Measurements from ENCODE around the gene DOCK9. TPM values are rescaled to one million over a fixed set of nuclear protein-coding genes. Genes with fewer than 3 reads are reported as not detected.

The DOCK9 gene
- total RNA-seq, 1 experiment from 2014 or later = 36.6 TPM

GRCh38 chr13:98955336-98955735 is 22.5 kb downstream of the DOCK9 start (continued):
- TF ChIP-seq IRF1 (CRISPR knock-in tag; IDR thresholded peaks at IDR 0.05) = no peak
- no peak for TF ChIP-seq SP1 (CRISPR knock-in tag; conservative IDR thresholded peaks at IDR 0.05)
- no peak for TF ChIP-seq SMAD3 (CRISPR knock-in tag; IDR thresholded peaks at IDR 0.05; ENCODE audit: borderline replicate concordance)
- TF ChIP-seq MYBL2 (CRISPR knock-in tag; IDR thresholded peaks at IDR 0.05) = no peak
- no peak for TF ChIP-seq FOXP1 (CRISPR knock-in tag; IDR thresholded peaks at IDR 0.05; ENCODE audit: borderline replicate concordance)
- TF ChIP-seq OVOL2 (CRISPR knock-in tag; IDR thresholded peaks at IDR 0.05; ENCODE audit: borderline replicate concordance) = no peak

GRCh38 chr13:98954313-98954712 is 23.6 kb downstream of the DOCK9 start:
- H3K27me3 Mint-ChIP-seq (ENCODE audit: low read depth) = no peaks in the 10 kb centered on the region
- POLR2A ChIA-PET = no interaction called here
- H3K9me3 Mint-ChIP-seq = peaks cover 3% of the 10 kb centered on the region; the same call in 1 of the 2 replicates
- no peak for DNase-seq (ENCODE audit: low spot score)
- peak overlapping the region; percentile 28; the same call in 1 of the 2 replicates for H3K27ac Mint-ChIP-seq
- peaks cover 13% of the 10 kb centered on the region for H3K4me1 Mint-ChIP-seq
- H3K4me3 Mint-ChIP-seq = no peak overlapping the region
- ATAC-seq = peak; percentile 91
- TF ChIP-seq ZNF281 (CRISPR knock-in tag; IDR thresholded peaks at IDR 0.05) (no peak), ZNF423 (CRISPR knock-in tag; IDR thresholded peaks at IDR 0.05) (peak; percentile 70; the same call in 1 of the 2 replicates)
- no peaks in the 10 kb centered on the region for H3K36me3 Mint-ChIP-seq
- CTCF ChIA-PET = interaction anchor here (0.9 to 1.4 kb wide), 3 partner anchors 31 to 80 kb away, joined by 3 to 4 read pairs (median 4); no protein-coding TSS in a partner anchor

- ATAC-seq (no peak), DNase-seq (ENCODE audit: low spot score) (no peak)
- peaks cover 3% of the 10 kb centered on the region; the same call in 1 of the 2 replicates for H3K9me3 Mint-ChIP-seq
- POLR2A ChIA-PET = no interaction called here
- H3K4me1 Mint-ChIP-seq = peaks cover 20% of the 10 kb centered on the region
- H3K27ac Mint-ChIP-seq = no peak overlapping the region
- no peak overlapping the region for H3K4me3 Mint-ChIP-seq
- H3K36me3 Mint-ChIP-seq = no peaks in the 10 kb centered on the region
- H3K27me3 Mint-ChIP-seq (ENCODE audit: low read depth) = no peaks in the 10 kb centered on the region
- no peak for TF ChIP-seq MXD4 (CRISPR knock-in tag; IDR thresholded peaks at IDR 0.05; ENCODE audit: borderline replicate concordance)
- TF ChIP-seq HMGXB4 (CRISPR knock-in tag; IDR thresholded peaks at IDR 0.05) = no peak
- CTCF ChIA-PET = no interaction called here
Measured at GRCh38 chr13:98951266-98951665, 26.6 kb downstream of the DOCK9 start.

GRCh38 chr13:98950705-98951104 is 27.2 kb downstream of the DOCK9 start:
- peaks cover 3% of the 10 kb centered on the region; the same call in 1 of the 2 replicates for H3K9me3 Mint-ChIP-seq
- no peaks in the 10 kb centered on the region for H3K27me3 Mint-ChIP-seq (ENCODE audit: low read depth)
- no peak for DNase-seq (ENCODE audit: low spot score)
- no peak overlapping the region for H3K27ac Mint-ChIP-seq
- ATAC-seq = no peak
- CTCF ChIA-PET = no interaction called here
- POLR2A ChIA-PET = no interaction called here
- H3K4me3 Mint-ChIP-seq = no peak overlapping the region
- peaks cover 24% of the 10 kb centered on the region for H3K4me1 Mint-ChIP-seq
- no peaks in the 10 kb centered on the region for H3K36me3 Mint-ChIP-seq
- TF ChIP-seq ZNF532 (CRISPR knock-in tag; IDR thresholded peaks at IDR 0.05; ENCODE audit: borderline replicate concordance) = no peak
- no peak for TF ChIP-seq HMGA2 (CRISPR knock-in tag; IDR thresholded peaks at IDR 0.05)
- no peak for TF ChIP-seq USF2 (CRISPR knock-in tag; IDR thresholded peaks at IDR 0.05)
- no peak for TF ChIP-seq ATF6 (CRISPR knock-in tag; IDR thresholded peaks at IDR 0.05)
- TF ChIP-seq ZSCAN18 (CRISPR knock-in tag; IDR thresholded peaks at IDR 0.05) = no peak

All from WTC11 (cell line).